Gastrocnemius medialis (tissue), 4 donors: ENCODE measurements around the gene FBXW7.

Experiments used
- CTCF ChIP-seq, 5 experiments: fragments of 450-650 bp in 3 of 5; fragments of 200-600 bp in 2 of 5; sonication (generic) in 2 of 5; IDR thresholded peaks in 4 of 5; conservative IDR thresholded peaks in 1 of 5; 1 replicate in 4 of 5; 2 replicates in 1 of 5; pipeline ENCODE4 v1.5.1; 2016 to 2019; ENCODE audit warnings: antibody characterized with exemption in 5 of 5, mild to moderate bottlenecking in 3 of 5, moderate library complexity in 3 of 5
- POLR2A ChIP-seq, 2 donors: fragments of 450-650 bp; IDR thresholded peaks; one replicate each; pipeline ENCODE4 v1.6.1; 2017; ENCODE audit warnings: antibody characterized with exemption in 2 of 2, mild to moderate bottlenecking in 2 of 2, moderate library complexity in 2 of 2

GRCh38 chr4:152456609-152457008 lies 79.3 kb downstream of the FBXW7 start:
- no peak for TF ChIP-seq CTCF (IDR thresholded peaks at IDR 0.05 in 4 of 5, conservative IDR thresholded peaks at IDR 0.05 in 1 of 5)
- no peak for TF ChIP-seq POLR2A (IDR thresholded peaks at IDR 0.05)
